GM21529 (cell line): Measurements from ENCODE around the gene ARFGEF2.
A peak's percentile ranks its signal among the peaks of the same experiment; 100 is the strongest.
"Not testable (repeated sequence)": the region's sequence is repeated elsewhere in the genome, so short reads cannot be mapped to it uniquely, and the experiment has no call there.

Experiments used
- ATAC-seq: cut with Tn5 transposase; IDR thresholded peaks from one replicate; pipeline ENCODE4 v1.9.1; 2021; ENCODE audit not compliant: unreplicated experiment

Gene ARFGEF2

DNA sequence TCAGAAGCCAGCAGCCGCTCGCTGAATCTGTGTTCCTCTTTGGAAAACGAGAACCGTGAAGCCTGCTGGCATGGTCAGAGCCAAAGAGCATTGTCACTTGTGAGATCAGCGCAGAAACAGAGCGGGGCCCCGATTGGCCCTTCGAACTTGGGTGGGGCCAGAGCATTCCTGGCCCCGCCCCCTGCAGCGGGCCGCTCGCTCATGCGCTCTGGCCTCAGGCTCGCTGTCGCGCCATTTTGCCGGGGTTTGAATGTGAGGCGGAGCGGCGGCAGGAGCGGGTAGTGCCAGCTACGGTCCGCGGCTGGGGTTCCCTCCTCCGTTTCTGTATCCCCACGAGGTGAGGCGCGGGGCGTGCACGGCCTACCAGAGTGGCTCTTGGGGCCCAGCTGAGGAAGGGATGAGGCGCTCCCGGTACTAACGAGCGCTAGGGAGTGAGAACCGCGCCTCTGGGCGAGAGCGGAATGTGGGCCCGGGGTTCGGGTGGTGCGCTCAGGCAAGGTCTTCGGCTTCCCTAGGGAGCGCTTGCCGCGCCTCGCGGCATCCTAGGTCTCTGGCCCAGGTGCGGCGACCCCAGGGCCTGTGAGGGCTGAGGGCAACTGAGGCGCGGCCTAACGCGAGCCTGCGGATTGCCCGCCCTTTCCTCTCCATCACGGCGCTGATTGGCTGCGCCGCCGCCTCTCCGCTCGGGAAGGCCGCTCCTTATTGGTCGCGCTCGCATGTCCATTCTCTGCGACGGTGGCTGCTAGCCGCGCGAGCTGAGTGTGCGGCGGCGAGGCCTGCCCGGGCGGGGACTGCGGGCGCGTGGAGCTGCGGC is 124.8 kb downstream of the ARFGEF2 start, which contains the start of gene CSE1L:
CSE1L (plus strand) TSS at position 226 of the 814 bp plus-strand sequence. CDS start 12,152 bp downstream, outside the sequence.
- ATAC-seq: peak; percentile 86

DNA sequence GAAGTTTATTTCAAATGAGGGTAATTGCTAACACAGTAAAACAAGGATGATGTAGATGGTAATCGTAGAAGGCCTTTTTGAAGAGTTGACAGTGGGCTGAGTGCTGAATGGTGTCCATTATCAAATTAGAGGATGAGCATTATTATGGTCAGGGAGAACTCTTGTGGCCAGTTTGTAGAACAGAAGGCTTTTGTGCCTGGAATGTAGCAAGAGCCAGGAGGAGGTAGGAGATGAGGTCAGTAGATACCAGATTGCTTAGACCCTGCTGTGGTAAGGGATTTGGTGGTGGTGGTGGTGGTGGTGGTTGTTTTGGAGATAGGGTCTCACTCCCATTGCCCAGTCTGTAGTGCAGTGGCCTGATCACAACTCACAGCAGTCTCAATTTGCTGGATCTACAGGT is 130.8 kb downstream of the ARFGEF2 start:
- ATAC-seq: no peak

DNA sequence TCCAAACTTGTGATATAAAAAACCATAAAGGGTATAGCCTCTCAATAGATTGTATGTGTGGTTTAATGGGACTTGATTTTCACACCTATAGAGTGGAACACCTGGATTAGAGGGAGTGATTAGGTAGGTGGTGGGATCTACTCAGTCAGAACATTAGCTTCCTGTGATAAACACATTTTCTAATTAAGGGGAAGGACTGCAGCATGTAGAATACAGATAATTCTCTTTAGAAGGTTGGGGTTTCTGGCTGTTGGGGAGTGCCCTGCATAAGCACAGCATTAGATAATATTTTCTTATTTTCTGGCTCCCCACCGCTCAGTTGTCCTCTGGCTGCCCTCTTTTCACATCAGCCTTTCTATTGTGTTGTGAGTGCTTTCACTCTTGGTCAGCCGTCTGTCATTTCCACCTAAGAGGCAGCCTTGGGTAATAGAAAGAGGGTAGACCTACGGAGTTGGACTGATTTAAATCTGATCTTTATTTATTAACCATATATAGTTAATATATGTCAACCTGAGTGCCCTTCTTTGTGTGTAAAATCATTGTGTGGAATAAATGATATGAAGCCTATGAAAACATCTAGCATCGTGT is 132.6 kb downstream of the ARFGEF2 start:
- ATAC-seq: no peak

DNA sequence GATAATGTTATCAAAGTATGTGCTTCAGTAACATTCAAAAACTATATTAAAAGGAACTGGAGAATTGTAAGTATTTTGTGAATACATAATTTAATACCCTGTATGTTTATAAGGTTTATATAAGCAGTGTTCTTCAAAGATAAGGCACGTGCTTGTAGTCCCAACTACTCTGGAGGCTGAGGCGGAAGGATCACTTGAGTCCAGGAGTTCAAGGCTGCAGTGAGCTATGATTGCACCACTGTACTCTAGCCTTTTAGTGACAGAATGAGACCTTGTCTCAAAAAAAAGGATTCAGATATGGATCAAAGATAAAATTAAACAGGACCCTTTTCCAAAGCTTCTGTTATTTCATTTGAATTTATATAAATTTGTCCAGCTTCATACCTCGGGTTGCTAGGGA is 141.8 kb downstream of the ARFGEF2 start:
- ATAC-seq: no peak

DNA sequence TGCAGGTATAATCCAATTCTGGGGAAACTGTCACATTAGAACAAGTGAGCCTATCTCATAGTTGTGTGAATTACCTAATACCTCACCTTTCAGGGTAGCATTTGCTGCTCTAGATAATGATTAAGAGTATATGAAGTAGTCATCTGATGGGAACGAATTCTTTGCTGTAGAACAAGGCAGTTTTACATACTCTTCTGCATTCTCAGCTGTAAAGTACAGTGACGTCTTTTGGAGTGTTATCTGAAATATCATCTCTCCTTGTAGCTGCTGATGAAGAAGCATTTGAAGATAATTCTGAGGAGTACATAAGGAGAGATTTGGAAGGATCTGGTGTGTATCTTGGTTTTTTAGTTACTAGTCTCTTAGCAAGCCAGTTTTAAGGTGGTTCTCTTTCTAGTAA is 153.0 kb downstream of the ARFGEF2 start:
- no peak for ATAC-seq

DNA sequence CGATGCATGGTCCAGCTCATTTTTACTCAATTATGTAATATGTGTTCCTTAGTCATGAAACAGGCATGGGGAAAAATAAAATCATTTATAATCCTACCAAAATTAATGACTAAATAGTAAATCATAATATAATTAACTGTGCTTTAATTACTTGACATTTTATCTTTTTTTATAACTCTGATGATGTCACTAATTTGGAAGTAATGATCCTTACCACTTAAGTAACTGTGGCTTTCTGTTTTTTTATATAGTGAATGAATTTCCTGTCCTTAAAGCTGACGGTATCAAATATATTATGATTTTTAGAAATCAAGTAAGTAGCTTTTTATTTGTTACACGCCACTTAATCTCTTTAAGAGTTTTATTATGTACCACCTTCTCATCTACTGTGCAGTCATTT is 156.8 kb downstream of the ARFGEF2 start:
- ATAC-seq: no peak

DNA sequence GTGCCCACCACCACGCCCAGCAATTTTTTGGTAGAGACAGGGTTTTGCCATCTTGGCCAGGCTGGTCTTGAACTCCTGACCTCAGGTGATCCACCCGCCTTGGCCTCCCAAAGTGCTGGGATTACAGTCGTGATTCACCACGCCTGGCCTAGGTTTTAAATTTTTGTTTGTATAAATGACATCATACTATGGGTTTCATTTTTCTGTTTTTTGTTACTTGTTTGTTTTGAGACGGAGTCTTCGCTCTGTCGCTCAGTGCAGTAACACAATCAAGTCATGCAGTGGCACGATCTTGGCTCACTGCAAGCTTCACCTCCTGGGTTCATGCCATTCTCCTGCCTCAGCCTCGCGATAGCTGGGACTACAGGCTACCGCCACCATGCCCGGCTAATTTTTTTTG is 160.8 kb downstream of the ARFGEF2 start:
- ATAC-seq: not testable (repeated sequence)
